Measurements from ENCODE around the gene ATR.
"Not testable (repeated sequence)": the region's sequence is repeated elsewhere in the genome, so short reads cannot be mapped to it uniquely, and the experiment has no call there.

The ATR gene

GRCh38 chr3:142447852-142448823, 130.4 kb downstream of the ATR start, which contains the start of gene XRN1:
XRN1 (minus strand) TSS chr3:142448037; CDS start chr3:142447944, 93 bp downstream.
- Mint-ChIP-seq H3K4me1 (peaks cover 32% of the 10 kb centered on the region), H3K27ac (peak within 1 kb of the TSS; percentile 97 to 100 (median 99)), H3K9me3 (no peaks in the 10 kb centered on the region), H3K27me3 (ENCODE audit: low read depth) (no peaks in the 10 kb centered on the region), H3K4me3 (peak within 1 kb of the TSS; percentile 96 to 100 (median 99)), H3K36me3 (ENCODE audit: low read depth) (peaks cover 14% of the 10 kb centered on the region)
- TF ChIP-seq CTCF (IDR thresholded peaks at IDR 0.05; ENCODE audit: unreplicated experiment in 3 of 3) = no peak

GRCh38 chr3:142447301-142447851, 131.2 kb downstream of the ATR start:
- Mint-ChIP-seq H3K4me1 (peaks cover 32% of the 10 kb centered on the region), H3K4me3 (peak overlapping the region; percentile 96 to 100 (median 99)), H3K27ac (peak overlapping the region; percentile 97 to 100 (median 99)), H3K36me3 (ENCODE audit: low read depth) (peaks cover 18% of the 10 kb centered on the region), H3K9me3 (peaks cover 3% of the 10 kb centered on the region), H3K27me3 (ENCODE audit: low read depth) (no peaks in the 10 kb centered on the region)
- TF ChIP-seq CTCF (IDR thresholded peaks at IDR 0.05; ENCODE audit: unreplicated experiment in 3 of 3) = no peak

GRCh38 chr3:142445816-142446254, 132.7 kb downstream of the ATR start:
- peaks cover 3% of the 10 kb centered on the region for H3K9me3 Mint-ChIP-seq
- H3K4me3 Mint-ChIP-seq = peak overlapping the region; percentile 96 to 100 (median 99)
- H3K4me1 Mint-ChIP-seq = peaks cover 32% of the 10 kb centered on the region
- H3K27ac Mint-ChIP-seq = peak overlapping the region; percentile 27 to 97 (median 64)
- TF ChIP-seq CTCF (IDR thresholded peaks at IDR 0.05; ENCODE audit: unreplicated experiment in 3 of 3) = no peak
- no peaks in the 10 kb centered on the region for H3K27me3 Mint-ChIP-seq (ENCODE audit: low read depth)
- H3K36me3 Mint-ChIP-seq (ENCODE audit: low read depth) = peaks cover 24% of the 10 kb centered on the region

- TF ChIP-seq CTCF (IDR thresholded peaks at IDR 0.05; ENCODE audit: unreplicated experiment in 3 of 3) = no peak
- Mint-ChIP-seq H3K4me1 (peaks cover 32% of the 10 kb centered on the region), H3K4me3 (no peak overlapping the region), H3K36me3 (ENCODE audit: low read depth) (peaks cover 28% of the 10 kb centered on the region), H3K27ac (no peak overlapping the region), H3K27me3 (ENCODE audit: low read depth) (no peaks in the 10 kb centered on the region), H3K9me3 (peaks cover 3% of the 10 kb centered on the region)
Measured at GRCh38 chr3:142444343-142444742, 134.2 kb downstream of the ATR start.

GRCh38 chr3:142443060-142443459, 135.5 kb downstream of the ATR start:
- Mint-ChIP-seq H3K36me3 (ENCODE audit: low read depth) (peaks cover 36% of the 10 kb centered on the region), H3K4me1 (peaks cover 23% of the 10 kb centered on the region)
- H3K4me3 Mint-ChIP-seq = not testable (repeated sequence)

GRCh38 chr3:142439499-142440220, 138.9 kb downstream of the ATR start:
- not testable (repeated sequence) for H3K4me1 Mint-ChIP-seq; H3K27ac Mint-ChIP-seq; H3K4me3 Mint-ChIP-seq; H3K27me3 Mint-ChIP-seq (ENCODE audit: low read depth)
- Mint-ChIP-seq H3K36me3 (ENCODE audit: low read depth) (peaks cover 49% of the 10 kb centered on the region), H3K9me3 (peaks cover 12% of the 10 kb centered on the region)

More at GRCh38 chr3:142443060-142443459, 135.5 kb downstream of the ATR start:
- not testable (repeated sequence) for H3K27me3 Mint-ChIP-seq (ENCODE audit: low read depth); H3K27ac Mint-ChIP-seq; H3K9me3 Mint-ChIP-seq

- H3K27me3 Mint-ChIP-seq (ENCODE audit: low read depth); H3K4me3 Mint-ChIP-seq; H3K4me1 Mint-ChIP-seq; H3K27ac Mint-ChIP-seq: not testable (repeated sequence)
- Mint-ChIP-seq H3K36me3 (ENCODE audit: low read depth) (peaks cover 43% of the 10 kb centered on the region), H3K9me3 (peaks cover 12% of the 10 kb centered on the region)
Measured at GRCh38 chr3:142438096-142438495, 140.4 kb downstream of the ATR start.
